ENCODE measurements around the gene RTN3.
"Not testable (repeated sequence)": the region's sequence is repeated elsewhere in the genome, so short reads cannot be mapped to it uniquely, and the experiment has no call there.

Gene RTN3, protein sequence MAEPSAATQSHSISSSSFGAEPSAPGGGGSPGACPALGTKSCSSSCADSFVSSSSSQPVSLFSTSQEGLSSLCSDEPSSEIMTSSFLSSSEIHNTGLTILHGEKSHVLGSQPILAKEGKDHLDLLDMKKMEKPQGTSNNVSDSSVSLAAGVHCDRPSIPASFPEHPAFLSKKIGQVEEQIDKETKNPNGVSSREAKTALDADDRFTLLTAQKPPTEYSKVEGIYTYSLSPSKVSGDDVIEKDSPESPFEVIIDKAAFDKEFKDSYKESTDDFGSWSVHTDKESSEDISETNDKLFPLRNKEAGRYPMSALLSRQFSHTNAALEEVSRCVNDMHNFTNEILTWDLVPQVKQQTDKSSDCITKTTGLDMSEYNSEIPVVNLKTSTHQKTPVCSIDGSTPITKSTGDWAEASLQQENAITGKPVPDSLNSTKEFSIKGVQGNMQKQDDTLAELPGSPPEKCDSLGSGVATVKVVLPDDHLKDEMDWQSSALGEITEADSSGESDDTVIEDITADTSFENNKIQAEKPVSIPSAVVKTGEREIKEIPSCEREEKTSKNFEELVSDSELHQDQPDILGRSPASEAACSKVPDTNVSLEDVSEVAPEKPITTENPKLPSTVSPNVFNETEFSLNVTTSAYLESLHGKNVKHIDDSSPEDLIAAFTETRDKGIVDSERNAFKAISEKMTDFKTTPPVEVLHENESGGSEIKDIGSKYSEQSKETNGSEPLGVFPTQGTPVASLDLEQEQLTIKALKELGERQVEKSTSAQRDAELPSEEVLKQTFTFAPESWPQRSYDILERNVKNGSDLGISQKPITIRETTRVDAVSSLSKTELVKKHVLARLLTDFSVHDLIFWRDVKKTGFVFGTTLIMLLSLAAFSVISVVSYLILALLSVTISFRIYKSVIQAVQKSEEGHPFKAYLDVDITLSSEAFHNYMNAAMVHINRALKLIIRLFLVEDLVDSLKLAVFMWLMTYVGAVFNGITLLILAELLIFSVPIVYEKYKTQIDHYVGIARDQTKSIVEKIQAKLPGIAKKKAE

DNA sequence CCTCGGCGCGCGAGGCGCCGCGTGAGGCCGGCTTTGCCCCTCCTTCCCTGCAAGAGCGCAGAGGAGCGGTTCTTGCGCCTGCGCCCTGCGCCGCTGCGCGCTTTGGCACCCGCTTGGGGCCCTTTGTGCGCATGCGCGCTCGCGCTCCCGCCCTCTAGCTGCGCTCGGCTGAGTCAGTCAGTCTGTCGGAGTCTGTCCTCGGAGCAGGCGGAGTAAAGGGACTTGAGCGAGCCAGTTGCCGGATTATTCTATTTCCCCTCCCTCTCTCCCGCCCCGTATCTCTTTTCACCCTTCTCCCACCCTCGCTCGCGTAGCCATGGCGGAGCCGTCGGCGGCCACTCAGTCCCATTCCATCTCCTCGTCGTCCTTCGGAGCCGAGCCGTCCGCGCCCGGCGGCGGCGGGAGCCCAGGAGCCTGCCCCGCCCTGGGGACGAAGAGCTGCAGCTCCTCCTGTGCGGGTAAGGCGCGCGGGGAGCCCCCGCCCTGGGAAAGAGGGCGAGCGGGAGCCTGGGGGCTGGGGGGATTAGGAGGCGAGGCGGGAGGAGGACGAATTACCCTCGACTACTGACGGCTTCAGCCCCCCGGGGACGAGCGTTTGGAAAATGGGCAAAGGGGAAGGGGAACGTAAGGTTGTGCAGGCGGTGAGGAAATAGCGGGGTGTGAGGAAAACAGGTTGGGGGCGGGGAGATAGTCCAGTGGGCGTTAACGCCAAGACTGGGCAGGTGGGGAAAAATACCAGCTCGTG, at the start of gene RTN3:
Gene RTN3, plus strand, starts transcription at position 180 of the 745 bp plus-strand sequence. Its CDS starts 137 bp downstream, at position 317.
- DNase-seq: peak; percentile 95 to 100 (median 96)
- intact Hi-C loops (cut with DNase I): loop anchor here (1.0 to 5.0 kb wide), 4 partner anchors 10 to 131 kb away; partner anchors contain the start of genes ATL3 and SPINDOC

- intact Hi-C loops (cut with DNase I): loop anchor here (1.0 to 5.0 kb wide), 3 partner anchors 43 to 599 kb away; no protein-coding TSS in a partner anchor
- DNase-seq: peak; percentile 40 to 95 (median 76)
Measured at GRCh38 chr11:63635762-63636465, 45.4 kb upstream of the RTN3 start.

DNA sequence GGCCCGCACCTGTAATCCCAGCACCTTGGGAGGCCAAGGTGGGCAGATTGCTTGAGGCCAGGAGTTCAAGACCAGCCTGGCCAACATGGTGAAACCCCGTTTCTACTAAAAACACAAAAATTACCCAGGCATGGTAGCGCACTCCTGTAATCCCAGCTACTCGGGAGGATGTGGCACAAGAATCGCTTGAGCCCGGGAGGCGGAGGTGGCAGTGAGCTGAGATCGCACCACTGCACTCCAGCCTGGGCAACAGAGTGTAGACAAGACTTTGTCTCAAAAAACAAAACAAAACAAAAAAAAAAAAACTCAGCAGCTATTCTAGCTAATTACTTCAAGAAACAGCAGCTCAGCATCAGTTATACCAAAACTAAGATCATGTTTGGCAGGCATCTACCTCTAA, 42.9 kb upstream of the RTN3 start:
- not testable (repeated sequence) for DNase-seq
- intact Hi-C loops (cut with DNase I): loop anchor here (2.0 to 5.0 kb wide), 2 partner anchors 100 to 601 kb away; no protein-coding TSS in a partner anchor

GRCh38 chr11:63639199-63639832, 42.0 kb upstream of the RTN3 start:
- intact Hi-C loops (cut with DNase I): loop anchor here (2.0 to 5.0 kb wide), 2 partner anchors 99 to 602 kb away; no protein-coding TSS in a partner anchor
- DNase-seq: no peak

DNA sequence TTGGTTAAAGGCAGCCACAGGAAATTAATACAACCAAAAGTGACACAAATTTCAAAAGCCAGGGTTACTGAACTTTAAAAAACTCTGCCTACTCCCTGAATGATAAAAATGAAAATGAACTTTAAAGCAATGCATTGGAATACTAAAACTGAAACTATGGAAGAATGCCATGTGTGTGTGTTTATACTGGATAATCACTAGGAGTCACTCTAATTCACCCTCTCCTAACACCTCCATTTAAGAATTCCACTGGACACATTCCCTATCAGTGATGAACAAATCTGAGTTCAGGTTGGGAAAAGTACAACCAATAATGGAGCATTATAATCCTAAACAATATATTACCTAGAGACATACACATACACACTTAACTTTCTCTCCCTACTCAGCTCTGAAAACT, 39.6 kb upstream of the RTN3 start:
- intact Hi-C loops (cut with DNase I): no loop called here
- no peak for DNase-seq

GRCh38 chr11:63643205-63643604, 38.1 kb upstream of the RTN3 start:
- intact Hi-C loops (cut with DNase I): no loop called here
- no peak for DNase-seq

- no peak for DNase-seq
- intact Hi-C loops (cut with DNase I): no loop called here
Measured at GRCh38 chr11:63652671-63653070, 28.6 kb upstream of the RTN3 start.

- DNase-seq: no peak
- intact Hi-C loops (cut with DNase I): no loop called here
Measured at GRCh38 chr11:63660972-63661371, 20.3 kb upstream of the RTN3 start.

- no peak for DNase-seq
- intact Hi-C loops (cut with DNase I): no loop called here
Measured at GRCh38 chr11:63663809-63664208, 17.5 kb upstream of the RTN3 start.

DNA sequence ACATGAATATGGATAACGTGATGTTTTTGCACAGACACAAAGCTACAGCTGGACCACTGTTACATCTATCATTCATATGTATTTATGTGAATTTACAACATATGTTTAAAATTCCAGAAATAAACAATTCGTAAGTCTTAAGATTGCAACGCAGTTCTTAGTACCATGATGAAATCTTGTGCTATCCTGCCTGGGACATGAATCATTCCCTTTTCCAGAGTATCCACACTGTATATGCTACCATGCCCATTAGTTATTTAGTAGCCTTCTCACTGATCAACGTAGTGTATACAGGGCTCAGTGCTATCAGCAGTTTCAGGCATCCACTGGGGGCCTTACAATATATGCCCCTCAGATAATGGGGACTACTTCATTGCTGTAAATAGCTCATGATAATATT, 14.4 kb upstream of the RTN3 start:
- DNase-seq: no peak
- intact Hi-C loops (cut with DNase I): no loop called here

GRCh38 chr11:63667995-63668795, 13.1 kb upstream of the RTN3 start:
- DNase-seq: no peak
- intact Hi-C loops (cut with DNase I): no loop called here

DNA sequence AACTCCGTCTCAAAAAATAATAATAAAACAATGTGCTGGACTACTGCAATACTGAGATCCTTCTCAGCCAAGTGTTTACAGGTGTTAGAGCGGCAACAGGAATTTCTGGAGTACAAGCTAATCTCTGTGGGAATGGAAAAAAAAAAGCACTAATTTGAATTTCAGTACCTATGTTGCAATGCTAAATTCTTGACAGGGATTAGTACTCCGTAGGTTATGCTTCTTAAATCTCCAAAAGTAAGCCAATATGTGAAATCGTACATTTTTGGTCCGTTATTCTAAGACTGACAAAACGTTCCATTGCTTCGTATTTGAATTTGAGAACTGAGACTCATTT, 11.2 kb upstream of the RTN3 start:
- intact Hi-C loops (cut with DNase I): loop anchor here (2.0 kb wide), 1 partner anchor 69 kb away; no protein-coding TSS in a partner anchor
- DNase-seq: no peak

DNA sequence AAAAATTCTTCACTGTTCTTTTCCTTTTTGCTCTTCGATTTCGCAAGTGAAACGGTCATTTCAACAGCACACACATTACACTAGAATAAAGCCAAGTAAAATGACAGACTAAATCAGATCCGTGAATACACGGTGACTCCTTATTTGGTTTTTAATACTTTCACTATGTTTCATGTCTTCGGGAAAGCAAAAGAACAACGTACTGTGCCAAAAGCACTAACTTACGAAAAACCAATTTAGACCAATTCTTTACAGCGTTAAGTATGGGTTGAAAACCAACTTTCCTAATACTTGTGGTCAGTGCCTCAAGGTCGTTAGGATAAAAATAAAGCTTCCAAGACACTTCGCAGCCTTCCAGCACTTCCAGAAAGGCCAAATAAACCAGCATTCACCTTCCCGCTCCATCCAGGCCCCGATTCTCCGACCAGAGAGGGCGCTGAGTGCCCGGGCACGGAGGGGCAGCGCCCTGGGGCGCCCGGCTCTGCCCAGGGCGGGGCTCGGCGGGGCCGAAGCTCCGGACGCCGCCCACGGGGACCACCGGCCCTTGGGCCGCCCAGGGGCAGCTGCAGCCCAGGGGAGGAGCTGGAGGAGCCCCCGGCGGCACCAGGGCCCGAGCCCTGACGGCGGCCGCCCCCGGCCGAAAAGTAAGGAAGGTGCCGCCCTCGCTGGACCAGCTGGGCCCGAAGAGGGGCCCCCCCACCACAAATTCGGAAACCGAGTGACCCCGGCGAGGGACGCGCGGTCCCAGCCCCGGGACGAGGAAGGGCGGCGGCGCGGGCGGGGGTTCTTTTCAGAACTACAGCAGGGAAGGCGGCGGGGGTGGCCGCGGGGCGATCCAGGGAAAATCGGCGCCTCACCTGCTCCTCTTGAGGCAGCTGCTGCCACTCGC, 10.6 kb upstream of the RTN3 start:
- DNase-seq: peak; percentile 36 to 96 (median 64)
- intact Hi-C loops (cut with DNase I): loop anchor here (1.0 to 2.0 kb wide), 2 partner anchors 11 to 68 kb away; partner anchors contain the start of gene RTN3

DNA sequence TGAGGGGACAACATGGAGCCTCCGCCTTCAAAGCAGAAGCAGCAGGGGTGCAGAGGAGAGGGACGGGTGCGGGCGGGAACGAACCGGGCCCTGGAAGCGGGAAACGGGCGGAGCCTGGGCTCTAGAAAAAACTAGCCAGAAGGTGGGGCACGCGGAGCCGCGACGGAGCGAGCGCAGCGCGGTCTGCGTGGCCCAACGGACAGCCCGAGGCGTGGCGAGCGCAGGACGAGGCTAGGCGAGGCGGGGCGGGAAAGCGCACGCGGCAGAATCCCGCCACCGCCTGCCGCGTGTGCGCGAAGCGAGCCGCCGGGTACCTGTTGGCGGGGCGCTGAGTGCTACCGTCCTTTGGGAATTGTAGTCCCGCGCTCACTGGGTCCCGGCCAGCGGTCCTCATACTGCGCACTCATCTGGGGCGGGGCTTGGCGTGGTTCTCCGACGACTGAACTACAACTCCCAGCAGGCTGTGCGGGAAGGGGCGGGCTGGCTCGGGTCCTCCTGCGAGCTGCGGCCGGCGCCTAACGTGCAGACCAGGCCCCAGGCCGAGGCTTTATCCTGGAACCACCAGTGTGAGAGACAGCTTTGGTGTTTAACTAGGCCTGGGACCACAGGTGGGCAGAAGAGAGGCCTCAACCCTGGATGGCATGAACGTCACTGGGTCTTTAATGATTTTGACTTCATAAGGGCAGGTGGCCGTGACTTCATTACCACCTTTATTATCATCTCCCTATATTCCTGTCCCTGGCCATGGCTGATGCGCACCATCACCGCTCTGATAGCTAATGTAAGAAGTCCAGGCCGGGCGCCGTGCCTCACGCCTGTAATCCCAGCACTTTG, 9.8 kb upstream of the RTN3 start, which contains the start of gene ATL3:
Gene ATL3, minus strand, starts transcription at position 55 of the 834 bp plus-strand sequence. Its CDS starts 41 bp downstream, at position 14.
- intact Hi-C loops (cut with DNase I): loop anchor here (1.0 to 2.0 kb wide), 2 partner anchors 10 to 67 kb away; partner anchors contain the start of gene RTN3

DNA sequence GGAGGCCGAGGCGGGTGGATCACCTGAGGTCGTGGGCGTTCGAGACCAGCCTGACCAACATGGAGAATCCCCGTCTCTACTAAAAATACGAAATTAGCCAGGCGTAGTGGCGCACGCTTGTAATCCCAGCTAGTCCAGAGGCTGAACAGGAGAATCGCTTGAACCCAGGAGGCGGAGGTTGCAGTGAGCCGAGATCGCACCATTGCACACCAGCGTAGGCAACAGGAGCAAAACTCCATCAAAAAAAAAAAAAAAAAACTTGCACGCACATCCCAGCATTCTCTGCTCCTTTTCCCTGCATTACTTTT, 9.2 kb upstream of the RTN3 start:
- intact Hi-C loops (cut with DNase I): no loop called here
- DNase-seq: no peak

More for the DNA sequence above, 9.8 kb upstream of the RTN3 start, which contains the start of gene ATL3:
- peak; percentile 96 to 99 (median 98) for DNase-seq

DNA sequence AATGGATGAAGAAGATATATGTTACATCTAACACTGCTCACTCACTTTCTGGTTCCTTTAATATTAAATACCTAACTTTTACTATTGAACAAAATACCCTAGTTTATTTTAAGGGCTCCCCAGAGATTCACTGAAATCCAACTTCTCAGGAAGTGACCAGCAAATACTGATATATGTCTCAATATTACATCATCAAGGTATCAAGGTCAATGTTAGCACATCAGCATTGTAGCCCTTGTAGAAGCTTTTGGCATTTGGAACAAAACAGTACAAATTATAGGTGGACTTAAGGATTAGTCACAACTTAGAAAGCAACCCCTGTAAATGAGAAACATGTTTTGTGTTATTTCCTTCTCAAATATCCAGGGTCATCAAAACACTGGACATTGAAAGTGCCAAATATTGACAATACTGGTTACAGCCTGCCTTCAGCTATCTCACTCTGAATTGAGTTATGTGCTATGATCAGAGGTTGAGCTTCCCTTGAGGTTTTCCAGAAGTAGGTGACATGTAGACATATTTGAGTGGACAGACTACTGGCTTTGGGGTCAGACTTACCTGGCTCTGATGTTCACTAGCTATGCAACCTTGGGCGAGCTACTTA, 8.3 kb upstream of the RTN3 start:
- no peak for DNase-seq
- intact Hi-C loops (cut with DNase I): no loop called here

All from posterior cingulate gyrus (tissue), 11 donors.